Fibroblast of lung (primary cell): ENCODE results near the gene C16orf74. TPM values are rescaled to one million over a fixed set of nuclear protein-coding genes. Genes with fewer than 3 reads are reported as not detected.

Experiments used
- DNase-seq, 2 donors: peaks; one replicate each; pipeline versions ENCODE4 v3.0.0 to v3.0.0-alpha.2; 2010; ENCODE audit warnings: low read depth in 2 of 2
- H2AFZ ChIP-seq: 2 replicates; pipeline ENCODE4 v1.5.1; 2012; ENCODE audit warnings: low read length, control low read depth, inconsistent platforms
- H3K27ac ChIP-seq: 2 replicates; pipeline ENCODE4 v1.5.1; 2011; ENCODE audit warnings: low read length, control low read depth; ENCODE audit not compliant: insufficient read depth
- H3K27me3 ChIP-seq: 2 replicates; pipeline ENCODE4 v1.5.1; 2011; ENCODE audit warnings: mild to moderate bottlenecking, low read length; ENCODE audit not compliant: control insufficient read depth, insufficient read depth
- H3K36me3 ChIP-seq: 2 replicates; pipeline ENCODE4 v1.5.1; 2011; ENCODE audit warnings: low read length; ENCODE audit not compliant: control insufficient read depth, insufficient read depth
- H3K4me1 ChIP-seq: 2 replicates; pipeline ENCODE4 v1.5.1; 2011; ENCODE audit warnings: low read length; ENCODE audit not compliant: control insufficient read depth, insufficient read depth; ENCODE audit errors: extremely low read depth
- H3K4me2 ChIP-seq: 2 replicates; pipeline ENCODE4 v1.5.1; 2011; ENCODE audit warnings: low read length, control low read depth; ENCODE audit not compliant: insufficient read depth; ENCODE audit errors: extremely low read depth
- H3K4me3 ChIP-seq, 4 experiments: fragments of 200-600 bp in 1 of 4; sonication (generic) in 1 of 4; replicated peaks in 1 of 4; 2 replicates each; pipeline ENCODE4 v1.5.1; 2011 to 2016; ENCODE audit warnings: low read length in 4 of 4, low read depth in 3 of 4, mild to moderate bottlenecking in 3 of 4, control low read depth in 2 of 4, inconsistent platforms in 1 of 4, mixed read lengths in 1 of 4; ENCODE audit not compliant: insufficient read depth in 1 of 4; ENCODE audit errors: control extremely low read depth in 1 of 4
- H3K79me2 ChIP-seq: 2 replicates; pipeline ENCODE4 v1.5.1; 2012; ENCODE audit warnings: mild to moderate bottlenecking, low read length, inconsistent platforms; ENCODE audit not compliant: control insufficient read depth, insufficient read depth
- H3K9ac ChIP-seq: 2 replicates; pipeline ENCODE4 v1.5.1; 2011; ENCODE audit warnings: mild to moderate bottlenecking, low read length, control low read depth; ENCODE audit not compliant: insufficient read depth
- H3K9me3 ChIP-seq: 2 replicates; pipeline ENCODE4 v1.5.1; 2012; ENCODE audit warnings: low read depth, low read length; ENCODE audit not compliant: control insufficient read depth, insufficient read depth
- H4K20me1 ChIP-seq: 2 replicates; pipeline ENCODE4 v1.5.1; 2011; ENCODE audit warnings: low read length; ENCODE audit not compliant: control insufficient read depth, insufficient read depth; ENCODE audit errors: extremely low read depth
- EZH2 ChIP-seq: IDR thresholded peaks from 2 replicates; pipeline ENCODE4 v1.5.1; 2012; ENCODE audit warnings: low read length, control low read depth, mild to moderate bottlenecking; ENCODE audit errors: missing control alignments
- polyA plus RNA-seq, 2 donors: library from polyadenylated mRNA; depleted of rRNA in 1 of 2; stranded (reverse) in 1 of 2; unstranded in 1 of 2; fragments of >200 nt; gene quantifications; 2 replicates each; pipeline ENCODE4 v1.2.1, GENCODE V29; 2011 to 2012; ENCODE audit warnings: missing spikeins in 1 of 2
- total RNA-seq: library from RNA; depleted of rRNA; stranded (reverse); fragments of >200 nt; gene quantifications from 2 replicates; pipeline ENCODE4 v1.2.1, GENCODE V29; 2014
- TF ChIP-seq, protein P1 (sequence below), 2 donors: IDR thresholded peaks in 1 of 2; conservative IDR thresholded peaks in 1 of 2; 1 replicate in 1 of 2; 2 replicates in 1 of 2; pipeline ENCODE4 v1.5.1; 2011 to 2012; ENCODE audit warnings: low read length in 2 of 2, control low read depth in 1 of 2, inconsistent platforms in 1 of 2, low read depth in 1 of 2, mild to moderate bottlenecking in 1 of 2

The C16orf74 gene
- total and polyA plus RNA-seq, 2 donors (not counting 1 experiment from before 2014, with no cell fraction given) = 4.6 to 6.4 TPM

DNA sequence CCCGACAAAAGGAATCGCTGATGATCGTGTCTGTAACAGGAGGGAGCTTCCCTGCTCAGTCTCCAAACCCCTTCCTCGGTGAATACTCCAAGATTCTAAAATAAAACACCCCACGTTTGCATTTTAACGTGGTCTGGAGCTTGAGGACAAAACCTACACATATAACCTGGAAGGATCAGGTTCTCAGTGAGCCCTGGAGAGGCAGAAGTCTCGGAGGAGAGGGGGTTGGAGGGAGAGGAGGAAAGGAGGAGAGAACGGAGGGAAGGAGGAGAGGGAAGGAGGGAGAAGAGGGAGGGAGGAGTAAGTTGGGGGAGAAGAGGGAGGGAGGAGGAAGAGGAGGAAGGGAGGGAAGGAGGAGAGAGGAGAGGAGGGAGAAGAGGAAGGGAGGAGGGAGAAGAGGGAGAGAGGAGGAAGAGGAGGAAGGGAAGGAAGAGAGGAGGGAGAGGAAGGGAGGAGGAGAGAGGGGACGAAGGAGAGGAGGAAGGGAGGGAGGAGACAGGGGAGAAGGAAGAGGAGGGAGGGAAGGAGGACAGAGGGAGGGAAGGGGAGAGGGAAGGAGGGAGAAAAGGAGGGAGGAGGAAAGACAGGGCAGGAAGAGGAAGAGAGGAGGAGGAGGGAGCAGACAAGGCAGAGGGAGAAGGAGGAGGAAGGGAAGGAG is 34.7 kb downstream of the C16orf74 start:
- H4K20me1 ChIP-seq = no peaks in the 10 kb centered on the region
- H3K9me3 ChIP-seq = no peaks in the 10 kb centered on the region
- H3K4me2 ChIP-seq = peak overlapping the region; percentile 48
- H2AFZ ChIP-seq = peak overlapping the region; percentile 12
- H3K9ac ChIP-seq = no peak overlapping the region
- H3K4me3 ChIP-seq = no peak overlapping the region
- no peak for DNase-seq
- no peaks in the 10 kb centered on the region for H3K36me3 ChIP-seq
- no peak for TF ChIP-seq EZH2
- TF ChIP-seq, protein P1, sequence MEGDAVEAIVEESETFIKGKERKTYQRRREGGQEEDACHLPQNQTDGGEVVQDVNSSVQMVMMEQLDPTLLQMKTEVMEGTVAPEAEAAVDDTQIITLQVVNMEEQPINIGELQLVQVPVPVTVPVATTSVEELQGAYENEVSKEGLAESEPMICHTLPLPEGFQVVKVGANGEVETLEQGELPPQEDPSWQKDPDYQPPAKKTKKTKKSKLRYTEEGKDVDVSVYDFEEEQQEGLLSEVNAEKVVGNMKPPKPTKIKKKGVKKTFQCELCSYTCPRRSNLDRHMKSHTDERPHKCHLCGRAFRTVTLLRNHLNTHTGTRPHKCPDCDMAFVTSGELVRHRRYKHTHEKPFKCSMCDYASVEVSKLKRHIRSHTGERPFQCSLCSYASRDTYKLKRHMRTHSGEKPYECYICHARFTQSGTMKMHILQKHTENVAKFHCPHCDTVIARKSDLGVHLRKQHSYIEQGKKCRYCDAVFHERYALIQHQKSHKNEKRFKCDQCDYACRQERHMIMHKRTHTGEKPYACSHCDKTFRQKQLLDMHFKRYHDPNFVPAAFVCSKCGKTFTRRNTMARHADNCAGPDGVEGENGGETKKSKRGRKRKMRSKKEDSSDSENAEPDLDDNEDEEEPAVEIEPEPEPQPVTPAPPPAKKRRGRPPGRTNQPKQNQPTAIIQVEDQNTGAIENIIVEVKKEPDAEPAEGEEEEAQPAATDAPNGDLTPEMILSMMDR (conservative IDR thresholded peaks at IDR 0.05 in 1 of 2, IDR thresholded peaks at IDR 0.05 in 1 of 2; ENCODE audit: low read depth in 1 of 2, low read length in 2 of 2) = no peak
- no peaks in the 10 kb centered on the region for H3K79me2 ChIP-seq
- no peaks in the 10 kb centered on the region for H3K27me3 ChIP-seq
- H3K4me1 ChIP-seq = peaks cover 2% of the 10 kb centered on the region
- no peak overlapping the region for H3K27ac ChIP-seq

DNA sequence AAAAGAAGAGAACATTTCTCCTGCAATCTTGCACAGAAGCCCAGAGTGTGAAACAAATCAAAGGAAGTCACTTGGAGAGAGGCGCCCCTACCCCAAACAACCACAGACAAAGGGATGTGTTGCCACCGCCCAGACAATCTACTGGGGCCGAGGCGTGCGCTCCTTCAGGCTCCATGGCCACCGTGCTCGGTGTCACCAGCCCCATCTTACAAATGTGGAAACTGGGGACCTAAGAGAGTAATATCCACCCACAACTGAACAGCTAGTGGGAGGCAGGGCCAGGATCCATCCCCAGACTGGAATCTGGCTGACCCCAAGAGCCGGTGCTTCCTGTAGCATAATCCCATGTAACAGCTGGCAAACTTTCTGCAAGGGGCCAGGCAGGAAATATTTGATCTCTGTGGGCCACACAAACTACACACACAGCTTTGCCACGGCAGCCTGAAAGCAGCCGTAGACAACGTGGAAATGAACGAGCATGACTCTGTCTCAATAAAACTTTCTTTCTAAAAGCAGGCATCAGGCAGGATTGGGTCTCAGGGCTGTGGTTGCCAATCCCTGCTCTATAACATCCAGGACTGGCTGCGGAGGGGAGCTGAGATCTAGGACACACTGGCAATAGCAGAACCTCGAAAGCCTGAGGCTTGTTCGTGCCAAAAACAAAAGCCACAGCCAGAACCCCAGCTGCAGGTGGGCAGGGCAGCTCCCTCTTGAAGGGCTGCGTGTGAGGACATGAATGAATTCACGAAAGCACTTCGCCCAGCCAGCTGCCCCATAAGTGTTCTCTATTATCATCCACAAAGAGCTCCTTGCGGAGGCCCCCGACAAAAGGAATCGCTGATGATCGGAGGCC is 35.5 kb downstream of the C16orf74 start:
- no peaks in the 10 kb centered on the region for H3K9me3 ChIP-seq
- TF ChIP-seq, protein P1 (conservative IDR thresholded peaks at IDR 0.05 in 1 of 2, IDR thresholded peaks at IDR 0.05 in 1 of 2; ENCODE audit: low read depth in 1 of 2, low read length in 2 of 2) = no peak
- TF ChIP-seq EZH2 = no peak
- H3K27ac ChIP-seq = no peak overlapping the region
- H2AFZ ChIP-seq = no peak overlapping the region
- no peak overlapping the region for H3K9ac ChIP-seq
- H4K20me1 ChIP-seq = no peaks in the 10 kb centered on the region
- peaks cover 2% of the 10 kb centered on the region for H3K4me1 ChIP-seq
- no peak overlapping the region for H3K4me3 ChIP-seq
- H3K36me3 ChIP-seq = no peaks in the 10 kb centered on the region
- H3K27me3 ChIP-seq = no peaks in the 10 kb centered on the region
- peak overlapping the region; percentile 46 for H3K4me2 ChIP-seq
- no peaks in the 10 kb centered on the region for H3K79me2 ChIP-seq
- DNase-seq = peak; percentile 23 to 33

DNA sequence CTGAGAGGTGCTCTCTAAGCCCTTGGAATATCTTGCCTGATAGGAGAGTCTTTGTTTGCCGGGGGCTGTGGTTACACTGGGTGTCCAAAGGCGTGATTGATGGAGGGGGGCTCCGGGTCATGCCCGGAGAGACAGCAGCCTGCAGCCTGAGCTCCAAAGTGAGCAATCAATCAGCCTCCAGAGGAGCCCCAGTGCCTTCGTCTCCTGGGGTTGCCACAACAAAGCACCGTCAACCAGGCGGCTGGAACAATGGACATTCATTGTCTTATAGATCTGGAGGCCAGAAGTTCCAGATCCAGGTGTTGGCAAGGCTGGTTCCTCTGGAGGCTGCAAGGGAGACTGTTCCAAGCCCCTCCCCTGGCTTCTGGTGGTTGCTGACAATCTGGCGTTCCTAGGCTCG is 38.1 kb downstream of the C16orf74 start:
- no peak overlapping the region for H3K4me3 ChIP-seq
- peaks cover 2% of the 10 kb centered on the region for H3K36me3 ChIP-seq
- DNase-seq = no peak
- no peak overlapping the region for H3K9ac ChIP-seq
- no peaks in the 10 kb centered on the region for H4K20me1 ChIP-seq
- no peaks in the 10 kb centered on the region for H3K9me3 ChIP-seq
- no peak overlapping the region for H3K27ac ChIP-seq
- peaks cover 2% of the 10 kb centered on the region for H3K4me1 ChIP-seq
- H3K27me3 ChIP-seq = no peaks in the 10 kb centered on the region
- H3K4me2 ChIP-seq = no peak overlapping the region
- no peaks in the 10 kb centered on the region for H3K79me2 ChIP-seq
- H2AFZ ChIP-seq = no peak overlapping the region
- TF ChIP-seq, protein P1 (conservative IDR thresholded peaks at IDR 0.05 in 1 of 2, IDR thresholded peaks at IDR 0.05 in 1 of 2; ENCODE audit: low read depth in 1 of 2, low read length in 2 of 2) = no peak
- TF ChIP-seq EZH2 = no peak
